ENCODE data around the gene NBPF6.
"Not testable (repeated sequence)": the region's sequence is repeated elsewhere in the genome, so short reads cannot be mapped to it uniquely, and the experiment has no call there.

DNA sequence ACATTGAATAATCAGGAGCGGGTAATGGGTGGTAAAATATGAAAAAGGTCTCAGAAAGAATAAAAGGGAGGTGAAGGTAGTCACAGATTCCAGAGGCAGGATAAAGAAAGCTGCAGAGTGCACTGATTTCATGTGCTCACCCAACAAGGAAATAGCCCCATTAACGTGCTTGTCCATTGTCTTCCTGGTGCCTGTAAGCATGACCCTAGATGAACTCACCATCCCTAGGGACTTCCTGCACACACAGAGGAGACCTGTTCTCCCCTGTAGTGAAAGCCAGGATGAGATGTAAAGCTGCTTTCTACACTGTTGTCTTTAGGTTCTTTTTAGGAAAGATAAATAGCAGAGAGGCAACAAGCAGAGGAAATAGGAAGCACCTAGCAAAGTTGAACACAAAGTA lies 4.4 kb downstream of the NBPF6 start:
- TF ChIP-seq, protein P1, sequence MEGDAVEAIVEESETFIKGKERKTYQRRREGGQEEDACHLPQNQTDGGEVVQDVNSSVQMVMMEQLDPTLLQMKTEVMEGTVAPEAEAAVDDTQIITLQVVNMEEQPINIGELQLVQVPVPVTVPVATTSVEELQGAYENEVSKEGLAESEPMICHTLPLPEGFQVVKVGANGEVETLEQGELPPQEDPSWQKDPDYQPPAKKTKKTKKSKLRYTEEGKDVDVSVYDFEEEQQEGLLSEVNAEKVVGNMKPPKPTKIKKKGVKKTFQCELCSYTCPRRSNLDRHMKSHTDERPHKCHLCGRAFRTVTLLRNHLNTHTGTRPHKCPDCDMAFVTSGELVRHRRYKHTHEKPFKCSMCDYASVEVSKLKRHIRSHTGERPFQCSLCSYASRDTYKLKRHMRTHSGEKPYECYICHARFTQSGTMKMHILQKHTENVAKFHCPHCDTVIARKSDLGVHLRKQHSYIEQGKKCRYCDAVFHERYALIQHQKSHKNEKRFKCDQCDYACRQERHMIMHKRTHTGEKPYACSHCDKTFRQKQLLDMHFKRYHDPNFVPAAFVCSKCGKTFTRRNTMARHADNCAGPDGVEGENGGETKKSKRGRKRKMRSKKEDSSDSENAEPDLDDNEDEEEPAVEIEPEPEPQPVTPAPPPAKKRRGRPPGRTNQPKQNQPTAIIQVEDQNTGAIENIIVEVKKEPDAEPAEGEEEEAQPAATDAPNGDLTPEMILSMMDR (IDR thresholded peaks at IDR 0.05 in 2 of 3, conservative IDR thresholded peaks at IDR 0.05 in 1 of 3; ENCODE audit: control insufficient read depth in 2 of 3, extremely low read depth in 1 of 3, insufficient read depth in 1 of 3, low read depth in 3 of 3, low read length in 3 of 3), result not testable (repeated sequence)
- TF ChIP-seq STAT3 (IDR thresholded peaks at IDR 0.05; ENCODE audit: low read depth, low read length); NRF1 (conservative IDR thresholded peaks at IDR 0.05; ENCODE audit: low read depth, low read length); EP300 (IDR thresholded peaks at IDR 0.05; ENCODE audit: borderline replicate concordance in 1 of 2, control insufficient read depth in 1 of 2, low read depth in 2 of 2, low read length in 2 of 2); MYB (IDR thresholded peaks at IDR 0.05; ENCODE audit: borderline replicate concordance, low read depth, low read length): not testable (repeated sequence)
